HK-2 (cell line): Measurements from ENCODE around the gene DIP2C.

ENCODE experiments used
- DNase-seq: peaks from one replicate; pipeline ENCODE4 v3.0.0-alpha.2; 2018; ENCODE audit not compliant: unreplicated experiment

Gene DIP2C

DNA sequence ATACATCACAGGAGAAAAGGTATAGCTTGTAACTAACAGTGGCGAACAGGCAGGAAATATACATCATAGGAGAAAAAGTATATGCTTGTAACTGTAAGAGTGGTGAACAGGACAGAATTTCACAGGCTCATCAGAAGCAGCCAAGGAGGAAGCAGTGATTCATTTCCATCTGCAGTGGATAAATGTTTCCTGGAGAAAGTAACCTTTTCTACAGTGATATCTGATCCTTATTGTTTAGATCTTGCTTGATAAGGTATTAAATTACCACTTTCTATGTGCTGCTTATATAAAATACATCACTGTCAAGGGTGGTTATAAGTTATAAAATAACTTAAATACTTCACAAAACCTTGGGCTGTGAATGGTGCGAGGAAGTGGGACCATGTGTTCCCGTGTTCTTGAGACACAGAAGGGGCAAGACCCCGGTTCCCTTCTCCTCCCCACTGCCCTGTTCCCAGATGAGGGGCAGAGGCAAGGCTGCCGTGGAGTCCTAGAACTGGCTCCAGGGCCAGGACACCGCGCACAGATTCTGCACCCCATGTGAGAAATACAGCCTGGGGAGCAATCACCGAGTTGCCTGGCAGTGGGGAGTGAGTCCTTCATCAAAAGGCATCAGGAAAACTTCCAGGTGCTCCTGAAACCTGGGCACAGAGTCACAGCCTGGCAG lies 135.2 kb downstream of the DIP2C start:
- DNase-seq: no peak

DNA sequence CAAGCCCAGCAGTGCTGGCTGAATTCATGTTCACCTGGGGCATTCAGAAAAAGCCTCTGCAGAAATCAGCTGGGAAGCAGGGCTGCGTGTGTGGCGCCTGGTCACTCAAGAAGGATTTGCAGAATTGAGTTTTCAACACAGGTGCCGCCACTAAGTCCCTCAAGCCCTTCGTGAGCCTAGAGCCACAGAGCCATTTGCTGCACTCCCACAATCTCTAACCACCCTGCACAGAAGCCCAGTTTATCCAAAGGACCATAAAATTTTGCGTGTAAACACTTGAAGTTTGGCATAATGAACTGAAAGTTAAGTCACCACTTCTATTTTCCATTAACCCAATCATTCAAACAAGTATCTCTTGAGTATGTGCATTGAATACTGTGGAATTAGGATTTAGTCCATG lies 136.2 kb downstream of the DIP2C start:
- DNase-seq: no peak

- DNase-seq: no peak
These were observed 136.8 kb downstream of the DIP2C start for GRCh38 chr10:552679-553078.

DNA sequence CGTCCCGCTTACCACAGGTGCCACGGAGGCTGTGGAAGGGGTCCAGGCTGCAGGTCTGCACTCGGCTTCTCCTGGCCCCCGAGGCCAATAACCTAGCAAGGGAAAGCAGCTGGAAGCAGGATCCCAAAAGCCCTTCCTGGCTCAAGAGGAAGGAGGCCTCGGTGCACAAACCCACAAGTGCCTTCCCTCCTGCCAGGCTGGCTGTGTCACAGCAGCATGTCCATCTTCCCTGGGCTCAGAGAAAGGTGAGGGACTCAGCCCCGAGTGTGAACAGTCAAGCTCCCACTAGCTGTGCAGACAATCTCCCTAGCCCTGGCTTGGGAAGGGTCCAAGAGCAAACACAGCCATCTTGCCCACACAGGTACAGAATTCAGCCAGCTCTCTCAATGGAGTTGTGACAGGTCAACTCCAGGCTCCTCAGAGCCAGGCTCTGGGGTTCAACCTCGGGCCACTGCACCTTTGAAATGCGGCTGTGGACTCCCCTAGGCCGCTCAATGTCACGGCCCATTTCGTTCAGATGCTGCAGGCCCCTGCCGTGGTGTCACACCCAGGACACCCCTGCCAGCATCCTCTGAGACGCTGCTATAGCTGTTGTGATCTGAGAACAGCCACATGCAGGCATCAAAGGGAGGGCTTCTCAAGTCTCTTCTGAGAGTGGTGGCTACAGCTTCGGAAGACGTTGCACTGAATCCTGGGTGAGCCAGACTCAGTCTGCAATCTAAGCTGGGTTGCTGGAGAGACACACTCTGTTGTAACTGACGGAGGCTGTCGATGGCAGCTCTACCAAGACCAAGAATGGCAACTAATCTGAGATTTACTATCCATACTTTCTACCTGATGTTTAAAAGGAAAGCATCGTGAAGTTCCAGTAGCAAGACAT lies 137.9 kb downstream of the DIP2C start:
- DNase-seq: no peak

DNA sequence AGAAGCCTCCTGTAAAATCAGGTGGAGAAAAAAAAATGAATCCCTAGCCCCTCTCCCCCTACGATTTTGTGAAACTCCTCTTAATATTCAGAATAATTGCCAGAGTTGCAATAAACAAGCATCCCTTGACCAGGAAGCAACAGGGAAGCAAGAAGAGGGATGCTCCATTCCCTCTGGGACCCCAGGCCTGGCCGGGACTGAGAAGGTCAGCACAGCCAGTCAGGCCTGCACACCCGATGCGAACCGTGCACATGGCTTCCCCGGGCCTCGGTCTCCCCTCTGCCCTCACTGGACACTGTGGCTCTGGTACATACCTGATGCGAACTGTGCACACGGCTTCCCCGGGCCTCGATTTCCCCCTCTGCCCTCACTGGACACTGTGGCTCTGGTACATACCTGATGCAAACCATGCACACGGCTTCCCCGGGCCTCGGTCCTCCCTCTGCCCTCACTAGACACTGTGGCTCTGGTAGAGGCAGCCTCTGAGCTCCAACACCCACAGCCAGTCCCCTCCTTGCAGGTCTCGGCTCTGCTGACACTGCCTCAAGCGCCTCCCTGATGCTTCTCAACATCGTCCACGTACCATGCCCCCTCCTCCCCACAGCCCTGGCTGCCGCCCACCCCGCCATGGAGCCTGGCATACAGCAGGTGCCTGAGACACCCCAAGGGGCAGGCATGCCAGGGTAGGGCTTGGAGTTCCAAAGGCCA lies 138.6 kb downstream of the DIP2C start:
- DNase-seq: no peak

GRCh38 chr10:549391-549790 lies 140.1 kb downstream of the DIP2C start:
- no peak for DNase-seq

DNA sequence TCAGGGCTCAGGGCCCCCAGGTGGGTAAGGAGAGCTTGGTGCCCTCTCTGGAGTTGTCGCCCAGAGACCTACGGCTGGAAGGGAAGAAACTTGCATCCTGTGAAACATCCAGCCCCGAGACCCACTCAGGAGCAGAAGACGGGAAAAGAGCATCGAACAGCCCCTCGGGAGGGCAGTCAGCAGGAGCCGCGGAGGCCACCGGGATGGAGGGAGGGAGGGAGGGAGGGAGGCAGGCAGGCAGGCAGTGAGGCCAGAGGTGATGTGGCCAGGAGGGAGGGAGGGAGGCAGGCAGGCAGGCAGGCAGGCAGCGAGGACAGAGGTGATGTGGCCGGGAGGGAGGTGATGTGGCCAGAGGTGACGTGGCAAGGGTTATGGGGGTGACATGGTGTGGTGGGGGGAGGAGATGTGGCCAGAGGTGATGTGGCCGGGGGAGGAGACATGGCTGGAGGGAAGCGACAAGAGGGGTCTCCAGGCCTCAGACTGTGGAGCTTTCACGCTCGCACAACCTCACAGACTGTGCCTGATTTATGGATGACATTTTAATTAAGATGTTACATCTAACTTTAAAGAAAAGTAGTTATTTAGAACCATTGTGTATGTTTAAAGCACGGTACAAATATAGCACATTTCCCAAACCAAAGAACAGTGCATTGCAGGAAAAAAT lies 141.1 kb downstream of the DIP2C start:
- no peak for DNase-seq

DNA sequence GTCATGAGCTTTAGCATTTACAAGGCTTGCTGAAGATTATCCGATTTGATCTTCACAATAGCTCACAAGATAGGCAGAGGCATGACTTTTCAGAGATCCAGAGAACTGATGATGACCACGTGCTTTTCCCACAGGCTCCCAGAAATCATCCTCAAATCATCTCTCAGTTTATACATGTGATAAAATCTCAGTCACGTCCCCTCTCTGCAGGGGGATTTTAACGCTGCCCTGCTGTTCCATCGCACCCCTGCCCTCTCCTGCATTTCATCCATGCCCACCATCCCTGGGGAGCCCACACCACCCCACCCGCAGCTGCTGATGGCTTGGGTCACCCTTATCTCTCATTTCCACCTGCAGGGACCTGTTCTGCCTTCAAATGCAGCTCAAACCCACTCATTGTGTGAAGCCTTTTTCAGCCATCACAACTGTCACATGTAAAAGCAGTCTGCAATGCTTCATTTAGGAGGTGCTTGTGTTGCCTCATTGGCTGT lies 141.8 kb downstream of the DIP2C start:
- no peak for DNase-seq

GRCh38 chr10:546971-547590 lies 142.4 kb downstream of the DIP2C start:
- no peak for DNase-seq

GRCh38 chr10:546451-546850 lies 143.0 kb downstream of the DIP2C start:
- DNase-seq: no peak

DNA sequence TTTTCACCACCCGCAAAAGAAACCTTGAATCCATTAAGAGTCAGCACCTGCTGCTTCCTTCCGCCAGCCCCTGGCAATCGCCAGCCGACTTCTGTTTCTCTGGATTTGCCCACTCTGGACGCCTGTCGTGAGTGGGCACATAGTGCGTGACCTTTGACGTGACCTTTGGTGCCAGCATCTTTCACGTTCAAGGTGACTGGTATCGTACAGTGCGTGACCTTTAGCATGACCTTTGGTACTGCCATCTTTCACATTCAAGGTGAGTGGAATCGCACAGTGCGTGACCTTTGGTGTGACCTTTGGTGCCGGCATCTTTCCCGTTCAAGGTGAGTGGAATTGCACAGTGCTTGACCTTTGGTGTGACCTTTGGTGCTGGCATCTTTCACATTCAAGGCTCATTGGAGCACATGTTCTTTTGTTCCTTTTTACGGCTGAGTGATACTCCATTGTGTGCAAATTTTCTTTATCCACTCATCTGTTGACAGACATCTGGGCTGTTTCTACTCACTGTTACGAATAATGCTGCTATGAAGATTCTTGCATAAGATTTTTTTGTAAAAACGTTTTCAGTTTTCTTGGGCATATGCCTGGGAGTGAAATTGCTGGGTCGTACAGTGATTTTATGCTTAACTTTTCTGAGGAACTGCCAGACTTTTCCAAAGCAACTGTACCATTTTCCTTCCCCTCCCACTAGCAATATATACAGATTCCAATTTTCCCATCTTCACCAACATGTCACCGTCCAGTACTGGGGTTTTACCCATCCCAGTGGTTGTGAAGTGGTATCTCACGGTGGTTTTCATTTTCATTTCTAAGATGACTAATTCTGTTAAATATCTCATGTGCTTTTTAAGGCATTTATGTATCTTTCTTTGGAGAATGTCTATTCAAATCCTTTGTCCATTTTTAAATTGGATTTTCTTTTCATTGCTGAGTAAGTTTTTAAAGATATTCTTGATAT lies 145.3 kb downstream of the DIP2C start:
- no peak for DNase-seq

DNA sequence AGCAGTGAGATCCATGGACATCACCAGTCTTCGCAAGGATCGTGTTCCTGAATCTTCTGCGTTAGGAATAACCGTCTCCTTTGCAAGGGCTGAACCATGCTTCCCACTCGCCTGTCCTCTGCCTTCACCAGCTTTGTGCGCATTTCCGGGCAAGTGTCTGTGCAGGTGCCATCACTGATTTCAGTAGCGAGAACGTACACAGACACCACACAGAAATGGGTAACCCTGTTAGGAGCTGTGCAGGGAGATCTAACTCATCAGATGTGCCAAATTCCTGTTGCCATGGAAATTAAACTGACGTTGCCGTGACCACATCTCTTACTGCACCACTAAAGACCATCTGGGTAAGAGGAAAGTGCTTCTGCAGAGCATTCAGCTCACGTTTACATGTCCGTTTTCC lies 146.3 kb downstream of the DIP2C start:
- no peak for DNase-seq

DNA sequence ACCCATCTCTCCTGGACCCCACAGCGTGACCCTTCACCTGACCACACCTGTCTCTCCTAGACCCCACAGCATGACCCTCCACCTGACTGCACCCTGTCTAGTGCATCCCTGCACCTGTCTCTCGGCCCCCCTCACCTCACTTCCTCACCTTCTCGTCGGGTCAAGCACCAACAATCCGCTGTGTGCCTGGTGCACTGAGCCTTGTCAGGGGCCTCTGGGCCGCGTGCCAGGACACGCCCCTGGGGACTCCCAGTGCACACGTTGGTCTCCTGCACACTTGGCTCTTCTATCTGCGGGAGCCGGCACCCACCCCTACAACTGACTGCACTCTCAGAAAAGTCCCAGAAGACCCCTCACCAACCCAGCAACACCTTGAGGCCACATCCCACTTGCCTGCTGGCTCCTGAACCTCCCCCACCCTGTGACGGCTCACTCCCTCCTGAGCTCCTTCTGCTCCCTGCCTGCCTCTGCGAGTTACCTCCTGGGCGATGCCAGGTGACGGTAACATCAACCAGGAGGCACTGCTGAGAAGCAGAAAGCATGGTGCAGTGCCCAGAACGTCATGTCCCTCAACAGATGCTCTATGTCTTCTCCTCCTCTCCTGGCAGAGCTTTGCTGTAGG lies 147.6 kb downstream of the DIP2C start:
- no peak for DNase-seq

DNA sequence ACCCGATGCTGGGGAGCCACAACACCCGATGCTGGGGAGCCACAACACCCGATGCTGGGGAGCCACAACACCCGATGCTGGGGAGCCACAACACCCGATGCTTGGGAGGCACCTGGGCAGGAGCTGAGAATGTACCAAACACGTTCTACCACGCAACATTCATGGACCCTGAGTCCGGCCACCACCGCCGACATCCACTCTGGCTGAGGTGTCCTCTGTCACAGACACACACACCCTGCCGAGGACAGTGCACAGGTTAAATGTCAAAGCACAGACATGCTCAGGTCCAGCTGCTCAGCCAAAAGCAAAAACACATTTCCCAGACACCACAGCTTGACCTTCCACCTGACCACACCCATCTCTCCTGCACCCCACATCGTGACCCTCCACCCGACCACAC lies 148.4 kb downstream of the DIP2C start:
- no peak for DNase-seq

DNA sequence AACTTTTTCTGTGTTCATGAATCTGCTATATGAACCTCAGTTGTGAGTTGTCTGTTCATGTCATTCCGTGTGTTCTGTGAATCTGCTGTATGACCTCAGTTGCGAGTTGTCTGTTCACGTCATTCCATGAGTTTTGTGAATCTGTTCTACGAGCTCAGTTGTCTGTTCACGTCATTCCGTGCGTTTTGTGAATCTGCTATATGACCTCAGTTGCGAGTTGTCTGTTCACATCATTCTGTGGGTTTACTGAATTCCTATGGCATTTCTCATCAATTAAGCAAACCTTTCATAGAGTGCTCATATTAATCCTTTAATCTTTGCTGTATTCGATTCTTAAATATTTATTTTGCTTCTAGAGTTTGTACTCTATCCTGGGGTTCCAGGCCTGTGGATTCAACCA lies 150.6 kb downstream of the DIP2C start:
- DNase-seq: no peak

DNA sequence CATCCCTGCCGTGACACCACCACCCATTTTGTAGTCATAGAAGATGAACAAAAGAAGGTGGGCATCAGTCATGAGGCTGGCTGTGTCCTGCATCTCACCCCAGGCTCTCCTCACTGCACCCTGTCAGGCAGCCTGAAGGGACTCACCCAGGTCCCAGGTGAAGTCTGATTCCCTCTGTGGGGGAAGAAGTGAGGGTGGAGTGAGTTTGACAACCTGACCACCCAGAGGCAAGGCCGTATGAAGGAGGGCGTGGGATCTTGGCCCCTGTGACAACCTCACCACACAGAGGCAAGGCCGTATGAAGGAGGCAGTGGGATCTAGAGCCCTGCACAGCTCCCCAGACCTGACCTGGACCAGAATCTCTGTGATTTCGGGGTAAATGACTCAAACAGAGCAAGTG lies 152.5 kb downstream of the DIP2C start:
- no peak for DNase-seq

DNA sequence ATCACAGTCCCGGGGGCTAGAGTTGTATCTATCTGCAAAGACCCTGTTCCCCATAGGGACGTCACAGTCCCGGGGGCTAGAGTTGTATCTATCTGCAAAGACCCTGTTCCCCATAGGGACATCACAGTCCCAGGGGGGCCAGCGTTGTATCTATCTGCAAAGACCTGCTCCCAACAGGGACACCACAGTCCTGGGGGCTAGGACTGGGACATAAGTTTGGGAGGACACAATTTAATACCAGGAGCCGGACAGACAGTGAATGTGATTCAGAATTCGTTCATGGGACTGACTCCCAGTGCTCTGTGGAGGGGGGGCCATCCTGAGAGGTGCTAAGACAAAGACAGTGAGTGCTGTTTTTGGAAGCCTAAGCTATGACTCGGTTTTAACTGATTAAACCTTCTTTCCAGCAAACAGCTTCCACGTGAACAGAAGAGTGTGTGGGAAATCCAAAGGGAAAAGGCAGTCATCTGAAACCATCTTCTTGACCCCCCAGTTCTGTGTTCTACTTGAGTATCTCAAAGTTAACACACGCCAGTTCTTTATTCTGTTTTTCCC lies 153.0 kb downstream of the DIP2C start:
- no peak for DNase-seq

DNA sequence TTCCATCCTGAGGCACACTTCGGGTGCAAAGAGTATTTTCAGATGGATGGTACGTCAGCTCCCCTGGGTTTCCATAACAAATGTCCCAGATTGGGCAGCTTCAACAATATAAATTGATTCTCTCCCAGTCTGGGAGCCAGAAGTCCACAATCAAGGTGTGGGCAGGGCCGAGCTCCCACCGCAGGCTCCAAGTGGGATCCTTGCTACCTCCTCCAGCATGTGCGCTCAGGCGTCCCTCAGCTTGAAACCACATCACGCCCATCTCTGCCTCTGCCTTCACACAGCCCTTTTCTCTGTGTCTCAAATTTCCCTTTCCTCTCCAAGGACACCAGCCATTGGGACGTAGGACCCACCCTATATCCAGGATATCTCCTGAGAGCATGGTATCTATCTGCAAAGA lies 153.5 kb downstream of the DIP2C start:
- DNase-seq: no peak

DNA sequence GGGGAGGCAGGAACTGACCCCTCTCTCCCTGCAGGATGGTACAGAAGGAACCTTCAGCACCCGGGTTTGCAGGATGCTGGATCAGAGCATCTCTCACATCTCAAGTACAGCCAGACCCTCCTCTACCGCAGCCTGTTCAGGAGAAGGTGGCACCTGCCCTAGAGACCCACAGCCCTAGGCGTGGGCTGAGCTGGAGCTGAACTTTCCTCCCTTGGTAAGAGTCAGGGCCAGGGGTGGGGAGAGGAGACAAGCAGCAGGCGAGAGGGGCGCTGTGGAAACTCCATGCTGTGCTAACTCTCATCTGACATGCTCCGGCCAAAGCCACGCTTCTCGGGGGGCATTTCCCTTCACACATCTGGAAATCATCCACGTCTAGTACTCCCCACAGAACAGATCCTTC lies 154.4 kb downstream of the DIP2C start:
- DNase-seq: no peak
